Left ventricle myocardium inferior (tissue), 1 donor: ENCODE data around the gene TMEM26. TPM values are rescaled to one million over a fixed set of nuclear protein-coding genes. Genes with fewer than 3 reads are reported as not detected.

Experiments used
- DNase-seq: peaks from one replicate; pipeline ENCODE4 v3.0.0-alpha.2; 2020
- H3K27ac ChIP-seq: fragments of 200-600 bp; replicated peaks from 2 replicates; pipeline ENCODE4 v1.8.0; 2021
- H3K27me3 ChIP-seq: fragments of 200-600 bp; 2 replicates; pipeline ENCODE4 v1.8.0; 2021; ENCODE audit warnings: low read depth
- H3K36me3 ChIP-seq: fragments of 200-600 bp; 2 replicates; pipeline ENCODE4 v1.8.0; 2021
- H3K4me1 ChIP-seq: fragments of 200-600 bp; 2 replicates; pipeline ENCODE4 v1.8.0; 2021
- H3K4me3 ChIP-seq: fragments of 200-600 bp; 2 replicates; pipeline ENCODE4 v1.8.0; 2021; ENCODE audit warnings: mild to moderate bottlenecking, moderate library complexity
- H3K9me3 ChIP-seq: fragments of 200-600 bp; replicated peaks from 2 replicates; pipeline ENCODE4 v1.8.0; 2021
- intact Hi-C: fragments of 100-400 bp; cut with micrococcal nuclease; formaldehyde crosslinking; loops from one replicate; pipeline ENCODE4 v1.11.0; 2022
- total RNA-seq: library from RNA; stranded (reverse); fragmentation: NEBNext Ultra II Directional; extraction: Animal tissue kit (Norgen Biotek cat#: 25700); gene quantifications from one replicate; pipeline ENCODE4 v1.2.1, GENCODE V29; 2021
- TF ChIP-seq, protein P1 (sequence below): fragments of 200-600 bp; IDR thresholded peaks from 2 replicates; pipeline ENCODE4 v1.8.0; 2021; ENCODE audit warnings: antibody characterized with exemption, mild to moderate bottlenecking, borderline replicate concordance
- donor health status: DM: no; HTN: yes; CAD: no; lungs with severe emphysema.

TMEM26 gene
- total RNA-seq, 1 donor from 2014 or later: 0.30 TPM

DNA sequence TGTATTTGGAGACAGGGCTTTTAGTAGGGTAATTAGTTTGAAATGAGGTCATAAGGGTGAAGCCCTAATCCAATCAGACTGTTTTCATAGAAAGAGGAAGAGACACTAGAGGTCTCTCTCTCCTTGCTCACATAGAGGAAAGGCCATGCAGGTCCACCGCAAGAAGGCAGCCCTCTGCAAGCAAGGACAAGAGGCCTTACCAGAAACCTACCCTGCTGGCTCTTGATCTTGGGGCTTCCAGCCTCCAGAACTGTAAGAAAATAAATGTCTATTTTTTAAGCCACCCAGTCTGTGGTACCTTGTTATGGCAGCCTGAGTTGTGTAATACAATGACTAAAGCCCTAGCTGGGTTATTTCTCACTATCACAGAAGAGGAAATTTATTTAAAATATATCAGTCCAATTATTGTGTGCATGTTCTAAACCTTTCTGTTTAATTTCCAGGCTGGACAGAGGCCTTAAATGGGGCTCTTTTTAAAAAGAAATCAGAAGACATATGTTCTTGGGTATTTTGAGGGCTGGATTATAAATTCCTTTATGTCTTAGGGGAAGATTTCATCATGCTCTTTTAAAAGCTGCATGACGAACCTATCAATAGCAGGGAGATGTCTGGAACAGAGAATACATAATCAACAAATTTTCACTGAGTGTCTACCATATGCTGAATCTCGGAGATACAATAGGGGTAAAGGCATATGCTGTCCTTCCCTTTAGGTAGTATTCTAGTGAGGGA, 12.9 kb upstream of the TMEM26 start:
- H3K4me1 ChIP-seq: no peaks in the 10 kb centered on the region
- no peak overlapping the region for H3K27ac ChIP-seq
- H3K27me3 ChIP-seq: no peaks in the 10 kb centered on the region
- no peak overlapping the region for H3K4me3 ChIP-seq
- intact Hi-C loops: no loop called here
- no peaks in the 10 kb centered on the region for H3K36me3 ChIP-seq
- DNase-seq: no peak
- TF ChIP-seq, protein P1, sequence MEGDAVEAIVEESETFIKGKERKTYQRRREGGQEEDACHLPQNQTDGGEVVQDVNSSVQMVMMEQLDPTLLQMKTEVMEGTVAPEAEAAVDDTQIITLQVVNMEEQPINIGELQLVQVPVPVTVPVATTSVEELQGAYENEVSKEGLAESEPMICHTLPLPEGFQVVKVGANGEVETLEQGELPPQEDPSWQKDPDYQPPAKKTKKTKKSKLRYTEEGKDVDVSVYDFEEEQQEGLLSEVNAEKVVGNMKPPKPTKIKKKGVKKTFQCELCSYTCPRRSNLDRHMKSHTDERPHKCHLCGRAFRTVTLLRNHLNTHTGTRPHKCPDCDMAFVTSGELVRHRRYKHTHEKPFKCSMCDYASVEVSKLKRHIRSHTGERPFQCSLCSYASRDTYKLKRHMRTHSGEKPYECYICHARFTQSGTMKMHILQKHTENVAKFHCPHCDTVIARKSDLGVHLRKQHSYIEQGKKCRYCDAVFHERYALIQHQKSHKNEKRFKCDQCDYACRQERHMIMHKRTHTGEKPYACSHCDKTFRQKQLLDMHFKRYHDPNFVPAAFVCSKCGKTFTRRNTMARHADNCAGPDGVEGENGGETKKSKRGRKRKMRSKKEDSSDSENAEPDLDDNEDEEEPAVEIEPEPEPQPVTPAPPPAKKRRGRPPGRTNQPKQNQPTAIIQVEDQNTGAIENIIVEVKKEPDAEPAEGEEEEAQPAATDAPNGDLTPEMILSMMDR: no peak
- no peaks in the 10 kb centered on the region for H3K9me3 ChIP-seq

DNA sequence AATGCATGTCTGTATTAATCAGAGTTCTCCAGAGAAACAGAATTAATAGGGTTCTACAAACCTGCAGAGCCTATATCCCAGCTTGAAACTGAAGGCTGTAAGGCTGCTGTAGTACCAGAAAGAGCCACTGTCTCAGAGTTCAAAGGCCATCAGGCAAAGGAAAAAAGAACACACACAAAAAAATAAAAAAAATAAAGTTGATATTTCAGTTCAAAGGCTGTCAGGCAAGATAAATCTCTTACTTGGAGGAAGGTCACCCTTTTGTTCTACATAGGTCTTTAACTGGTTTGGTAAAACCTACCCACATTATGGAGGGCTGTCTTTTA, 12.0 kb upstream of the TMEM26 start:
- Histone ChIP-seq H3K4me3 (no peak overlapping the region), H3K9me3 (no peaks in the 10 kb centered on the region), H3K27ac (no peak overlapping the region), H3K36me3 (no peaks in the 10 kb centered on the region), H3K4me1 (no peaks in the 10 kb centered on the region), H3K27me3 (no peaks in the 10 kb centered on the region)
- intact Hi-C loops: no loop called here
- TF ChIP-seq, protein P1: no peak
- DNase-seq: no peak

DNA sequence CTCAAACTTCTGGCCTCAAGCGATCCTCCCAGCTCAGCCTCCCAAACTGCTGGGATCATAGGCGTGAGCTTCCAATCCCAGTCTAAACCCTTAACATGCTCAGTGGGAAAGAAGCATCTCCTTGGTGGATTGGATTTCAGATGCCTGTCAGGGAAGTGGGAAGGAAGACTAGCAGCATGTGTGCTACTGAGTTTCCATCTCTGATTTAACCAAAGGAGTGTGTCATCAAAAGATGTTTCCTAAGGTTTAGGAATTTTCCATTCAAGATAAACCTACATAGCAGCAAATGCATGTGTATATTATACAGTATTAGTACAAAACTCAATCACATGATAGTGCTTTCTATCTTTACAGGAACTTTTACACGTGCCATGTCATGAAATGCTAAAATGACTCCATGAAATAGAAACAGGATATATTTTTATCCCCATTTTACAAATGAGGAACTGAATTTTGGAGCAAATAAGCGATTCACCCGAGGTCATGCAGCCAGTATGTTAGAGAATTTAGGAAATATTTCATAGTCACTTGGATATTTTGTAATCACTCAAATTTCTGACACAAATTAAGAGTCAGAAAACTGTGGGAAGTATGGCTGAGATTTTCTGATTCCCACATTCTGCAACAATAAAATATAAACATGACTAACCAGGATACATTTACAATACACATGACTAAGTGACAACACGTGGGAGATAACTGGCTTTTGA, 11.4 kb upstream of the TMEM26 start:
- intact Hi-C loops: no loop called here
- Histone ChIP-seq H3K4me1 (no peaks in the 10 kb centered on the region), H3K4me3 (no peak overlapping the region), H3K27me3 (no peaks in the 10 kb centered on the region), H3K36me3 (no peaks in the 10 kb centered on the region), H3K9me3 (no peaks in the 10 kb centered on the region), H3K27ac (no peak overlapping the region)
- TF ChIP-seq, protein P1: no peak
- no peak for DNase-seq

DNA sequence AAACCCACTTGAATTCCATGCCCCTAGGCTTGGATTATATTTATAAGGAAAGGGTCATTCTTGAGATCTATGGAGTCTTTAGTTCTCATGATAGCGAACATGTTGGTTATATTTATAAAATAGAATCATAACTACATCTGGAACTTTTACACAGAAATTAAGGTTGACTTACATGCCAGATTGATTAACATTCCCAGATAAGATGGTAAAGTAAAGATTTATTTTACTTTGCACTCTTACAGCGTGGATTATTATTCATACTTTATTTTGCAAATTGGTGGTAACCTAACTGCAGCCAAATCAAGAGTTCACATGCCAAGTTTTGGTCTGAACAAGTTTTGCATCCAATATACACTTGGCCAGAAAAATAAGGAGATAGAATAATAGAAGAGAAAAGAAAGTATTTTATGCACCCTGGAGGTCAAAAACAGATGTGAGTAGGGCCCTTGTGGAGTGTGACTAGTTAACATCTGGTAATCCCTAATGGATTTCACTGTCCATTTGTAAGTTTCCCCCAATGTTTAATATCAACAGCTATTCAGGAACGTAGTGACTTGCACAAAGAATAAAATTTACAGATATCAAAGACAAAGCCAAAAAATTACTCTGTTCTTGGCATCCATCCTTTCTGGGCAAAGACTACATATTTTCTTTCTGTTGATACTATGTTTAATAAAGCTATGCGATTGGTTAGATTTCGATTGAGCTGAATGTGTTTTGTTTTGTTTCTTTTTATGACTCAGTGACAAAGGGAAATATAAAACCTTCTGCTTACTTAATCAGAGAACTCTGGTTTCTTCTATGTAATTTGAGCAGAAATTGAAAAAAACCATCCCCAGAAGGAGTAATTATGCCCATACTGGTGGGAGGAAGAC, 10.1 kb upstream of the TMEM26 start:
- no peak for DNase-seq
- no peaks in the 10 kb centered on the region for H3K4me1 ChIP-seq
- H3K9me3 ChIP-seq: no peaks in the 10 kb centered on the region
- TF ChIP-seq, protein P1: no peak
- no peak overlapping the region for H3K4me3 ChIP-seq
- intact Hi-C loops: no loop called here
- no peak overlapping the region for H3K27ac ChIP-seq
- H3K36me3 ChIP-seq: no peaks in the 10 kb centered on the region
- H3K27me3 ChIP-seq: no peaks in the 10 kb centered on the region

DNA sequence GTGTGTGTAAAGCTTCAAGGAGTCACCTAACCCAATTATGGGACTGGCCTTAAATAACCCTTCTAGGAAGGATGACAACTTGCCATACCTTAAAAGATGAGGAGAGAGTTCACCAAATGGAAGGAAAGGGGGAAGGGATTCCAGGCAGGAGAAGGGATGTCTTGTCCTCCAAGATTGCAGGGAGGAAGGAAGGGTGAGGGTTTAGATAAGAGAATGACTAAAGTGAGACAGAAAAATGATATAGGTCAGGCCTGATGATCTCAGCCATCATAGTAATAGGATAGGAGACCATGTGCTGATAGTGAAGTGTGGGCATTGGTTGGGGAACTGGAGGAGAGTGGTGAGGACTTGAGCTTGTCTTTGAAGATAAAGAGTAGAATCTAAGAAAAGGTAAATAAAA, 7.7 kb upstream of the TMEM26 start:
- Histone ChIP-seq H3K27me3 (no peaks in the 10 kb centered on the region), H3K4me1 (peaks cover 8% of the 10 kb centered on the region), H3K9me3 (no peaks in the 10 kb centered on the region), H3K27ac (no peak overlapping the region), H3K36me3 (no peaks in the 10 kb centered on the region), H3K4me3 (no peak overlapping the region)
- DNase-seq: no peak
- intact Hi-C loops: no loop called here
- TF ChIP-seq, protein P1: no peak
